GM19397 (cell line): ENCODE results near the gene PRDX2.
"Not testable (repeated sequence)": the region's sequence is repeated elsewhere in the genome, so short reads cannot be mapped to it uniquely, and the experiment has no call there.

Experiments
- ATAC-seq: cut with Tn5 transposase; IDR thresholded peaks from one replicate; pipeline ENCODE4 v1.9.1; 2021; ENCODE audit warnings: mild to moderate bottlenecking, moderate library complexity; ENCODE audit not compliant: unreplicated experiment

PRDX2 gene

DNA sequence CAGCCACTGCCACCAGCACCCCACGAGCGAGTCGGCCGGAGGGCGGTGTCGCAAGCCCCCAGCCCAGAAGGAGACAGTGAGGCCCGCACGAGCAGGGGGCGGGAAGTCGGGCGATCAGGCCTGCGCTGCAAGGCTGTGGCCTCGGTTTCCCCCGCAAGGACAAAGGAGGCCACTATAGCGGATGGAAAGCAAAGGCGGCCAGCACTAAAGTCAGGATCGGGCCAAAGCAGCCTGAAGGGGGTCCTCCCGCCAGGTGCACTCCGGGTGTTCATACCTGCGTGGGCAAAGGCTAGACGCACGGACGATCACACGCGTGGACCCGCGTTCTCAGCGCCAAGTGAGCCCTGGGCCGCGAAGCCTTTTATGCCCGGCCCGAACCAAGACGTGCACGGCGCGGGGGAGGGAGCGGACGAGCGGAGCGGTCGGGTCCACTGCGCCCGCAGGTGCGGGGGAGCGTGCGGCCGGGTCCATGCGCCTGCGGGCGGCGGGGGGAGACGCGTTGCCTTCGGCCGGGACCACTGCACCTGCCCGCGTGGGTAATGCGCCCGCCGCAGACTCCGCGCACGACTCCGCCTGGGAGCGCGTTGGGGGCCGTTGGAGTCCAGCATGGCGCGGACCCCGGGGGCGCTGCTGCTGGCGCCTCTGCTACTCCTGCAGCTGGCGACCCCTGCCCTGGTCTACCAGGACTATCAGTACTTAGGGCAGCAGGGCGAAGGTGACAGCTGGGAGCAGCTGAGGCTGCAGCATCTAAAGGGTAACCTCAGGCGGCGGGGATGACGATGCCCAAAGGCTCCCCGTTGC is at the start of gene PRDX2, which contains the start of gene THSD8:
Gene PRDX2, minus strand, starts transcription at position 335 of the 801 bp plus-strand sequence. CDS start 539 bp downstream, outside the sequence.
Gene THSD8, plus strand, starts transcription at position 604 of the 801 bp plus-strand sequence. Its CDS starts 3 bp downstream, at position 607.
- peak; percentile 38 for ATAC-seq

DNA sequence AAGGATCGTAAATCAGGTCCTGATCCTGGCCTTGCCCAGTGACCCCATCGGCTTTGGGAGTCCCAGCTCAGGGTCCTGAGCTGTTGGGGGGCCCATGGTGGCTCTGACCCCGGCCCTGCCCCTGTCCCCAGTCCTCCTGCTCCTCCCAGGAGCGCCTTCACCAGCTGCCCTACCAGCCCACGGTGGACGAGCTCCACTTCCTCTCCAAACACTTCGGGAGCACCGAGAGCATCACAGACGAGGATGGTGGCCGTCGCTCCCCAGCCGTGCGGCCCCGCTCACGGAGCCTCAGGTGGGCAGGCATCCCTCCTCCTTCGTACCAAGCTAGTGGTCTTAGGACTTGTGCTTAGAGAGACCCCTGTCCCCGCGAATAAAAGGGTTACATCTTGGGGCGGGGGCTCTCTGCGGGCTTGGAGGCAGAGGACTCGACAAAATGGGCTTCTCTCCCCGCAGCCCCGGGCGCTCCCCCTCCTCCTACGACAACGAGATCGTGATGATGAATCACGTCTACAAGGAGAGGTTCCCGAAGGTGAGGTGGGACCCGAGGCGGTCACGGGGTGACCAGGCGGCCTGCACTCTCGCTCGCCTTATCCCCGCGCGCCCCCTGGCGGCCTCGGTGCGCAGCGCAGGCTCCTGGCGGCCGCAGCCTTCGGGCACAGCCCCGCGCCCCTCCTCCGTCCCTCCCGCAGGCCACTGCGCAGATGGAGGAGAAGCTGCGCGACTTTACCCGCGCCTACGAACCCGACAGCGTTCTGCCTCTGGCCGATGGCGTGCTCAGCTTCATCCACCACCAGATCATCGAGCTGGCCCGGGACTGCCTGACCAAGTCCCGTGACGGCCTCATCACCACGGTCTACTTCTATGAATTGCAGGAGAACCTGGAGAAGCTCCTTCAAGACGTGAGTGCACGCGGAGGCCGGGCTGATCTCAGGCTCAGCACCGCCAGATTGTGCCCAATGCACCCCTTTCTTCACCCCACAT is 45.8 kb upstream of the PRDX2 start:
- peak; percentile 55 for ATAC-seq

DNA sequence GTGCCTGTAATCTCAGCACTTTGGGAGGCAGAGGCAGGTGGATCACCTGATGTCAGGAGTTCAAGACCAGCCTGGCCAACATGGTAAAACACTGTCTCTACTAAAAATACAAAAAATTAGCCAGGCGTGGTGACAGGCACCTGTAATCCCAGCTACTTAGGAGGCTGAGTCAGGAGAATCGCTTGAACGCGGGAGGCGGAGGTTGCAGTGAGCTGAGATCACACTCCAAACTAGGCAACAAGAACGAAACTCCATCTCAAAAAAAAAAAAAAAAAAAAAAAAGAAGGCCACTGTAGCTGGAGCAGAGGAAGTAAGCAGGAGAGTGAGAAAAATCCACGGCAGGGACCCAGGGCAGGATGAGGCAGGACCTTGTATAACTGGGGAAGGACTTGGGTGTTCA is 45.0 kb upstream of the PRDX2 start:
- ATAC-seq, result not testable (repeated sequence)

DNA sequence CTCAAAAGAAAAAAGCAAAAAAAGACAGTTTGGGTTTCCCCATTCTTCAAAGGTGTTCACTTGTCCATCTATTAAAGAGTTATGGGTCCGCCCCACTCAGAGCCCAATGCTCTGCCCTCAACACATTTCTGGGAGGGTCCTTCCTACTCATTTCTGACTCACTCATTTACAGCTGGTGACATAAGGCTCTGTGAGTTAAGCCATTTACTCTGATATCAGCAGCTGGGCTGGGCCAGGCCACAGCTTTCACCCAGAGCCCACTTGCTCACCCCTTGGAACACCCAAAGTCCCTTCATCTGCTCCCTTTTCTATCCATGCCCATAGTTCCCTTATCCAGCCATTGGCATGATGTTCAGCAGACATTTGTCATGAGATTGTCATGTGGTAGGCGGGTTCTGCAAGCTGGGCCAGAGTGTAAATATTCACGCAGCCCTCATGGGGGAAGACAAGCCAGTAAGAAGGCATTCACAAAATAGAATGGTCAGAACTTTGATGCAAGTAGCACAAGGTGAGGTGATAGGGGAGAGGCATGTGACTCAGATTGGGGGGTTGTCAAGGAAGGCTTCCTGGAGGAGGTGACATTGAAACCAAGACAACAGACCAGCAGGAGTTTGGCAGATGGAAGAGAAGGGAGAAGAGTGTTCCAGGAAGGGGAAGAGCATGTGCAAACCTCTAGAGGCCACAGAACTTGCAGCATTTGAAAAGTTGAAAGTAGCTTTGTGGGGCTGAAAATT is 42.6 kb upstream of the PRDX2 start:
- ATAC-seq, result no peak

DNA sequence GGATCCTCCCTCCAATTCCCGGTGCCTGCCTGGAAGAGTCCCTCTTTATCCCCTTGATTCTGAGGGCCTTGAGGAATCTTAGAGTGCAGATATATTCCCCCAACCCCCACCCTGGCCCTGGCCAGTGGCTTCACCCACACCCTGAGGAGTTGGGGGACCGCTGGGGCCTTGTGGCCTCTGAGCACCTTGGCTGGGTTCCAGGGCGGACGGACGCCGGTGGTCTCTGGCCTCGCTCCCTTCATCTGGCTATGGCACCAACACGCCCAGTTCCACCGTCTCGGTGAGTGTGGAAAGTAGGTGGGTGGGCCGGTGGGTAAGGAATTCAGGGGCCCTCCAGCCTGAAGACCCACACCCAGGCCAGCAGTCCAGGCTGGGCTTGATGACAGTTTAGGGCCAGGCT is 41.7 kb upstream of the PRDX2 start:
- ATAC-seq, result no peak

DNA sequence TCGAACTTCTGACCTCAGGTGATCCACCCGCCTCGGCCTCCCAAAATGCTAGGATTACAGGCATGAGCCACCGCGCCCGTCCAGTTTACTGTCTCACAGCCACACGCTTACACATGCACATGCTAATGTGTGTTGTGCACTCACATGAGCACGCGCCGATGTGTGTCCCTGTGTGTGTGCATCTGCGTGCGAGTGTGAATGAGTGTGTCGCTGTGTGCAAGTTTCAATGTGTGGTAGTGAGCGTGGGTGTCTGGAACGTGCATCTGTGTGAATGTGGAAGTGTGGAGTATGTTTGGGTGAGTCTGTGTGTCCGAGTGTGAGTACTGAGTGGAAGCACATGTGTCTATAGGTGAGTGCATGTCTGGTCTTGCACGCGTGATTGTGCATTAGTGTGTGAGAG is 40.9 kb upstream of the PRDX2 start:
- no peak for ATAC-seq

DNA sequence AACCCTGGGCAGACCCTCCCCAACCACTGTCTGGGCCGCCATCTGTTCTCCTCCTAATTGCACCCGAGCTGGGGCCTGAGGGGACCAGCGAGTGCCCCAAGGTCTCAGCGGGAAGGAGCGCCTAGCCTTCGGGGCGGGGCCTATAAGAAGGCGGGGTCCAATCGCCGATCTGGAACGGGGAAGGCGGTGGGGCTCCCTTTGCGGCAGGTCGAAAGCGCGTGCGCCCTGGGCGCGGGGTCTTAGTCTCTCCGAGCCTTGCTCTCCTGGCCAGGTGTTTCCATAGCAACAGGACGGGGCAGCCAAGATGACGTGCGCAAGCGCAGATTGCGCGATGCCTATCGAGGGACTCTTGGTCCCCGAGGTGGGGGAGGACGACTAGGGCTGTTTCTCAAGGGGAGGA is 39.5 kb upstream of the PRDX2 start:
- ATAC-seq, result no peak

DNA sequence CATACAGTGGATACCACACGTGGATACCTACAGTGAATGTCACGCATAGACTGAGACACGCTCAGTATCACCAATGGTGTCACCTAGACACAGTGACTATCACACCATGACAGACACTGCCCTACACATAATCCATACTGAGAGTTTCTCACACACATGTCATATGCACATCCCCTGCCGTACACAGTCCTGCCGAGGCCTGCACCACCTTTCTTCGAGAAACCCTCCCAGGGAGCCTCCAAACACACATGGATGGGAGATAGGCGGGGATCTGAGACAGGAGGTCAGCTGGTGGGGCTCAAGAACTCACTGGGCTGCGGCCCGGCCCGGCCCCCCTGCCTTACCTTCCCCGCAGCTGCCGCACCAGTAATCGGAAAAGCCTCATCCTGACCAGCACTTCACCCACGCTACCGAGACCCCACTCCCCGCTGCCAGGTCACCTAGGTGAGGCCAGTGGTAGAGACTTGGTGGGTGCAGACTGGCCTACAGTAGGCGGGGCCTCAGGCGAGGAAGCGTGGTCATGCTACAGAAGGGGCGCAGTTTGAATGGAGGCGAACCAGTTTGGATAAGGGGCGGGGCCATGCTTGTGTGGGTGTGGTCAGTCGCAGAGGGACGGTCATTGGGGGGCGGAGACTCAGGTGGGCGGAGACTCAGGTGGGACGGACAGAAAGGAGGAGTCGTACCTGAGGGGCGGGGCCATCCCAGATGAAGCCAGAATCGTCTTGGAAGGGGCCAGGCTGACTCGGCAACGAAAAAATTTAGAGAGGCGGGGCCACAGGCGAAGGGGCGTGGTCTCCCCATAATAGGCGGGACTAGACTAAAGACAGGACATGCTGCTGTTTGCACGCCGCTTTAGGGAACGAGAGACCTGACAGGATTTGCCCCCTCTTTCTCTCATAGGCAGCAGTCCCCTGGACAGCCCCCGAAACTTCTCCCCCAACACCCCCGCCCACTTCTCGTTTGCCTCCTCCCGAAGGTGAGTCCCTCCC is 38.8 kb upstream of the PRDX2 start:
- ATAC-seq, result no peak

DNA sequence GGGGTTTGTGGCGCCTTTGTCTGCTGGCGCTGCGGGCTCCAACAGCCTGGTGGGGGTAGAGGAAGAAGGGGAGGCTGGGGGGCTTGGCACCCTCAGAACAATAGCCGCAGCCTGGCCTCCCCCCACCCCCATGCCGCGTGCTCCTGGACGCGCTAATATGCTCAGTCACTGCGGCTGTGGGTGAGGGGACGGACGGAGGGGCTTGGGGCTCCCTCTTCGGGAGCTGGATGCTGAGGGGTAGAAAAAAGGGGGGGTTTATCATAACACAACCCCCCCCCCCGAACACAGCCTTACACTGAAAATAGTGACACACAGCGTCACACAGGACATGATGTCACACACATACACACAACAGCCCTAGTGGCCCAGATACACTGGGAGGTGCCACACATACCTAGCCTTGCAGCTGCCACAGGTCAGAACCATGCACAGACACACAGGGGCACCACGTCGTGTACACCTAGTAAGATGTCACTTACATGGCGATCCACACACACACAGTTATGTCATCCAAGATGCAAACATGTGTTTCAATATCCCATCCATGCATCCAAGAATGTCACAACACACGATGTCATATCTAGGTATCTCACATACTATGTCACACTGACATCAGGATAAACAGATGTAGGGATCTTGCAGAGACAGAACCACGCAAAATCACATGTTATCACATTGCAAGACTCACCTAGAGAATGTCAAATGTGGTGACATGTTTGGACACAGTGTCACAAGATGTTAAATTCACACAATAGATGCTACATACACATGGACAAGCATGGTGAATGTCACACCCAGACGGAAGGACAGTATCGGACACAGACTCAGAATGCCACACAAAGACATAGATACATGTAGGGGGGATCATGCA is 37.5 kb upstream of the PRDX2 start:
- ATAC-seq, result no peak

DNA sequence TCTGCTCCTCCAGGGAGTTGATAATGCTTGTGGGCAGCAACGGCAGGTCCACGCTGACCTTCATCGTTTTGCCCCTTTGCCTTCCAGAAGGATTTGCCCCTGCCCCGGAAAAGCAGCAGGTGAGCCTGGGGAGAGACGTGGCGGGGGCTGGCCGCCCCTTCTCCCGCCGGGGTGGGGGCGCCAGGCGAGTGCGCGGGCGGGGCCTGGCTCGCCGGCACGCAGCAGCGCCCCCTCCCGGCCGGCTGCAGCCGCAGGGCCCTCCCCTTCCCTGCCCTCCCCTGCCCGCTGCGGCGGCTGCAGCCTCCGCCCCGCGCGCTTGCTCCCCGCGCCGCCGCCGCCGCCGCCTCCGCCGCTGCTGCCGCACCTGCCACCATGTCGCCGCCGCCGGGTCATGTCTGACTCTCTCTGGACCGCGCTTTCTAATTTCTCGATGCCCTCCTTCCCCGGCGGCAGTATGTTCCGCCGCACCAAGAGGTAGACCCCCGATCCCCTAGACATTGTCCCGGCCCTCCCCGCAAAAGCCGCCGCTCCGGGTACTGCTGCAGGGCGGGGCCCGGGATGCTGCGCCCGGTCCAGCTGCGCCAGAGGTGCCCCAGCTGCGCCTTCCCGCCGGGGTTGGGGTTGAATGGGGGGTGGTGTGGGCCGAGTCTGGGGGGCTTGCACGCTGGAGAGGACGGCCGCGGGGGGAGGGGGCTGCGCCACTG is 36.7 kb upstream of the PRDX2 start, which contains the start of gene MAST1:
Gene MAST1, plus strand, starts transcription at position 334 of the 704 bp plus-strand sequence. Its CDS starts 58 bp downstream, at position 392.
- ATAC-seq, result no peak

DNA sequence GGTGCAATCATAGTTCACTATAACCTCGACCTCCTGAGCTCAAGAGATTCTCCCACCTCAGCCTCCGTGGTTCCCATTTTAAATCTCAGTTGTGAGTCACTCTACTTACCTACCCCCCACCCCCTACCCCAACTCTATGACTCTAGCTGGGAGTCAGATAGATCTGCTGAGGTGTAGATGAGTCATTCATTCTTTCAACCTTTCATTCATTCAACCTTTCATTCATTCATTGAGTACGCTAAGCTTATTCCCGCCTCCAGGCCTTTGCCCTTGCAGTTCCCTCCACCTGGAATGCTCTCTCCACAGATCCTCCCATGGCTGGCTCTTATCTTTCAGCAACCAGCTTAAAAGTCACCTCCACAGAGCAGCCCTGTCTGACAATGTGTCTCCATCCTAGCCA is 35.6 kb upstream of the PRDX2 start:
- ATAC-seq, result no peak

DNA sequence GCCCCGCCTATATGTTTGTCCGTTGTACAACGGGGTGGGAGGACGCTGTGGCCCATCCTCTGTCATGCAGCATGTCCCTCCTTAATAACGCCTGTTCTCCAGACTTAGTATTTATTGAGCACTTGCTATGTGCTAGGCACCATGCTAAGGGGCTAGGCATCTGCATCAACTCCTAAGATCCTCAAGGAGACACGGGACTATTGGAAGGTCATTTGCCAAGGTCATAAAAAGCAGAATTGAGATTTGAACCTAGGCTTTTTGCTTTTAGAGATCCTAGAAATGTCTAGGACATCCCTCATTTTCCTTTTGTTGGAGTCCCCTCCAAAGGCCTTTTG is 34.9 kb upstream of the PRDX2 start:
- ATAC-seq, result no peak

DNA sequence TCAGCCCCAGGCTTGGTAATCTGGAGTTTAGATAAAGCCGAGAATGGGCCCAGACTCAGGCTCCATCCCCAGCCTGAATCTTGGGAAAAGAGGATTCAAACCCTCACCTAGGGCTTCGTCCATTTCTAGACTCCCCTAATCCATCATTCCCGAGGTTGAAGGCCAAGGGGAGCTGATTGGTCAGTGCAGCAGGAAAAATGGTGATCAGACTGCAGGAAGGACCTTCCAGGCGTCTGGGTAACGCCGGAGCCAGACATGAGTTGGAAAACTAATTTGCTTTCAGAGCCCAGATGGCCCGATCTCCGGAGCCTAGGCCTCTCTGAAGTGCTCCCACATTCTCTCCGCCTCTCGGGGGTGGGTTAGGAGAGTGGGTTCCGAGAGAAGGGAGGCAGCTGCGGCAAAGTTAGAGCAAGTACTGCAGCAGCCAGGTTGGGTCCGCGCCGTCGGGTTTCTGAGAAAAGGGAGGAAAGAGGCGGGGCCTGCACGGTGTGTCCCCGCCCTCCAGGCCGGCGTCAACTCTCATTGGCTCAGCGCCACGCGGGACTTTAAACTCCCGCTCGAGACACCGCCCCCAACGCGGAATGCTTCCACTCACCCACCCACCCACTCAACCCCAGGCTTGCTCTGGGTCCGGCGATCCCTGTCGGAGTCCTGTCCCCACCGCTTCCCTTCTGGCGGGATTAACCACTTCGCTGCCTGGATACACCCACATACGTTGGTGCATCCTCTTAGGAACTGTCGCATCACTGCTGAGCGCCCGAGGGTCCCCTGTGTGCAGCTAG is 33.6 kb upstream of the PRDX2 start:
- ATAC-seq, result no peak

DNA sequence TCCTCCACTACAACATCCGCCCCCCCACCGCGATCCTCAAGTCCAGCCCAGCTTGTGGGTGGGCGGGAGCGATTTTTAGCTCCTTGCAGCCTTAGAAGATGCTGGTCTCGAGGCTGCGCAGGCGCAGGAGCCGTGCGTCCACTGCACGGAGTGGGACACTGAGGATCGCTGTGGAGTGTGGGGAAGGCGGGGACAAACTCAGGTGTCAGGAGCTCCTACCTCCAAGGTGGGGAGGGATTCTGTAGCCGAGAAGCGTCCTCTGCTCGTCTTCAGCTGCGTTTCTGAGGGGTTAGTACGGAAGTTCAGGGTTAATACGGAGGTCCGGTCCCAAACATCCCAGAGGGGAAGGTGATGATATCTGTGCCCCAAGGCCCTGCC is 33.0 kb upstream of the PRDX2 start, which contains the start of gene RTBDN:
Gene RTBDN, minus strand, starts transcription at position 14 of the 378 bp plus-strand sequence. CDS start 4,600 bp downstream, outside the sequence.
- no peak for ATAC-seq

DNA sequence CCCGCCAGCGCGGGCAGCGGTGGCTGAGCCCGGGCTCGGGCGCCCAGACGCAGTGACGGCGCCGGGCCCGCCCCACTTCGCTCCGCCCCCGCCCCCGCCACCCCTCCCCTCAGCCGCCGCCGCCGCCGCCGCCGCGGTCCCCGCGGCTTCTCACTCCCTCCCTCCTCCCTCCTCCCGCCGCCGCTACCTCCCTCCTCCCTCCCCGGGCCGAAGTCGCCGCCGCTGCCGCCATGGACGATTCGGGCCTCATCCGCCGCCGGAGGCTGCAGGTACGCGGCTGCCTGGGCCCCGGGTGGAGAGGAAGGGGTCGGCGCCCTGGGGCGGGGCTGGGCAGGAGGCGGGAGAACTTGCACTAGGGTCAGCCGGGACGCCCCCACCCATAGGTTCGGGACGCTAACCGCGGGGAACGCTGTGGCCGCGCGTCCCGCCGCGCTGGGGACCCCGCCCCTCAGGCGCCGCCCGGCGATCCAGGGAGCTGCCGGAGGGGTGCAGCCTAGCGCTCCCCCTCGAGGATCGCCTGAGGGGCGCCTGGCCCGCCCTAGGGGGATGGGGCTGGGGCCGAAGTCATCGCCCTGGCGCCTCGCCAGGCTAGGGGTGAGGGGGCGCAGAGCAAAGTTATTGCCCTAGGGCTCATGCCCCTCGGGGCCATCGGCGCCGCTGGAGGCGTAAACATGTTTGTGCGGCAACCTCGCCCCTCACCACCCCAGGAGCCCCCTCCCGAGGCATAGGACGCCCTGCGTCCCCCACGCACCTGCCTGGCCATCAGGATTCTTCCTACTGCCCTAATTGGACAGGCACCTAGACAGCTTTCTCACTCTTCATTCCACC is 32.4 kb upstream of the PRDX2 start:
- no peak for ATAC-seq

DNA sequence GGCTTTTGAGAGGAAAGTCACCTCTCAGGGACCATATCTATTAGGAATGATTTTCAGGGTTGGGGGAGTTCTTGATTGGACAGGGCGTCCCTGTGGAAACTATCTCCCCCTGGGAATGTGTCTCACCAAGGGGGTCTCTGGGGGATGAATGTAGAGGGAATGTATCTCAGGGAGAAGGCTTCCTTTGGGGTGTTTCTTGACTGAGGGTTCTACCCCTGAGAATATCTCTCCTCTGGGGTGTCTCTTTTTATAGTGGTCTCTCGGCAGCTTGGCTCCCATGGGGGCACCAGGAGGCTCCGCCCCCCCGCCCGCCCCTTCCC is 31.8 kb upstream of the PRDX2 start:
- no peak for ATAC-seq

DNA sequence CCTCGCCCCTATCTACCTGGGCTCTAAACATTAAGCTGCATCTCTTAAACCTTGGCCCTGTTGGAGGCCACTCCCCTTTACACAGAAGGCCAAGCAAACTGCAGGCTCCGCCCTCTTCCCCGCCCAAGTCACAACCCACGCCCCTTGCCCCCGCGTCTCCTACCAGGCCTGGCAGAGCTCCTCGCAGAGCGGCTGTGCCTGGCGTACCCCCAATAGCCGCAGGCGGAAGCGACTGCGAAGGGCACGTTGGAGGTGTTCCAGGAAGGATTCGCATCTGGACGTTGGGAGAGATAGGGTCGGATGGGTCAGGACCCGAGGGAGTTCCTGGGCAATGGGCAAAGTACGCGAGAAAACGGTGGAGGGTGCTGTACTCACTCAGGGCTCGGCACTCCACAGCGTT is 26.9 kb upstream of the PRDX2 start:
- ATAC-seq, result no peak
